Measurements from ENCODE around the gene FASN. TPM values are rescaled to one million over a fixed set of nuclear protein-coding genes. Genes with fewer than 3 reads are reported as not detected.
A peak's percentile ranks its signal among the peaks of the same experiment; 100 is the strongest.

Gene FASN
- total and polyA plus RNA-seq, 2 of the 4 experiments (the other 2 are of a cell fraction), result 12.4 to 56.0 TPM

- H3K9me1 ChIP-seq (ENCODE audit: insufficient read depth, low read length), result 0 out of 2 replicates have a peak, but pooled peaks cover 2% of the 10 kb centered on the region
- H3K27ac ChIP-seq (ENCODE audit: insufficient read depth, low read length), result no peak overlapping the region
- DNase-seq (no peak), ATAC-seq (ENCODE audit: low read depth) (no peak)
- ChIA-PET POLR2A (ENCODE audit: unreplicated experiment) (no interaction called here), CTCF (no interaction called here)
- H4K20me1 ChIP-seq (ENCODE audit: insufficient read depth, low read length), result no peaks in the 10 kb centered on the region
- H2AK9ac ChIP-seq (replicated peaks; ENCODE audit: low read depth, low read length, poor library complexity), result peak overlapping the region; percentile 70
- no peaks in the 10 kb centered on the region for H3K79me1 ChIP-seq (ENCODE audit: low read depth in 1 of 2, low read length in 2 of 2)
- no TSS peak for BruUV-seq (replicated peaks)
- WGBS, 2 experiments (ENCODE audit: extremely low coverage in 2 of 2, insufficient read length in 1 of 2), result 95% methylated on average over 18 of the region's 35 CpGs; no CpG with 5 or more reads in 1 of the 2 experiments
- H2BK120ac ChIP-seq (ENCODE audit: low read depth, low read length), result no peak overlapping the region
- no peak overlapping the region for H3K4me2 ChIP-seq (ENCODE audit: low read depth, low read length)
- H3K4ac ChIP-seq (ENCODE audit: low read depth, low read length), result no peak overlapping the region
- no peak overlapping the region for H3K9ac ChIP-seq (ENCODE audit: low read depth, low read length)
- H3K36me3 ChIP-seq (ENCODE audit: control insufficient read depth, insufficient read depth, low read length), result peaks cover 8% of the 10 kb centered on the region
- no peak overlapping the region for H3K23ac ChIP-seq (ENCODE audit: low read depth, low read length)
- no peak overlapping the region for H2BK5ac ChIP-seq (ENCODE audit: low read depth, low read length, poor library complexity, severe bottlenecking)
- H4K91ac ChIP-seq (ENCODE audit: insufficient read depth, low read depth, low read length), result no peak overlapping the region
- no peak overlapping the region for H2BK20ac ChIP-seq (ENCODE audit: low read depth, low read length)
- no peaks in the 10 kb centered on the region for H3K9me3 ChIP-seq (ENCODE audit: control insufficient read depth, insufficient read depth, low read length)
- H2AFZ ChIP-seq (replicated peaks; ENCODE audit: low read length, poor library complexity), result no peak overlapping the region
- H2BK15ac ChIP-seq (ENCODE audit: low read depth, low read length), result no peak overlapping the region
- H4K5ac ChIP-seq (ENCODE audit: low read depth, low read length), result no peak overlapping the region
- H3K4me1 ChIP-seq (ENCODE audit: control insufficient read depth, insufficient read depth, low read length), result no peaks in the 10 kb centered on the region
- H3K18ac ChIP-seq (ENCODE audit: low read depth, low read length), result no peak overlapping the region
- in situ Hi-C loops (cut with MboI; ENCODE audit: low sequenced_read_pairs), result no loop called here
- no peak overlapping the region for H3K56ac ChIP-seq (ENCODE audit: extremely low read depth, insufficient read depth, low read length)
- H3K14ac ChIP-seq (replicated peaks; ENCODE audit: low read depth, low read length), result no peak overlapping the region
- no peak overlapping the region for H4K8ac ChIP-seq (ENCODE audit: low read depth in 2 of 2, low read length in 2 of 2)
- no peak overlapping the region for H3K4me3 ChIP-seq (ENCODE audit: insufficient read depth, low read depth, low read length)
- no peak overlapping the region for H2AK5ac ChIP-seq (ENCODE audit: low read depth, low read length)
- dilution Hi-C loops (cut with HindIII; ENCODE audit: low sequenced_read_pairs, unreplicated experiment), result no loop called here
- TF ChIP-seq RAD21 (IDR thresholded peaks at IDR 0.05; ENCODE audit: low read length), result no peak
- TF ChIP-seq CTCF (conservative IDR thresholded peaks at IDR 0.05; ENCODE audit: low read depth, low read length), result no peak
- TF ChIP-seq CEBPB (IDR thresholded peaks at IDR 0.05; ENCODE audit: low read depth, low read length), result no peak
- TF ChIP-seq MAZ (IDR thresholded peaks at IDR 0.05; ENCODE audit: borderline replicate concordance, low read depth, low read length), result no peak
- no peak for TF ChIP-seq ELK1 (IDR thresholded peaks at IDR 0.05; ENCODE audit: borderline replicate concordance, low read depth, low read length)
- no peak for TF ChIP-seq RFX5 (IDR thresholded peaks at IDR 0.05; ENCODE audit: low read depth, low read length)
- no peak for TF ChIP-seq MXI1 (IDR thresholded peaks at IDR 0.05; ENCODE audit: borderline replicate concordance, low read depth, low read length)
- no peak for TF ChIP-seq SMC3 (IDR thresholded peaks at IDR 0.05; ENCODE audit: low read depth, low read length)
- TF ChIP-seq USF2 (IDR thresholded peaks at IDR 0.05; ENCODE audit: low read depth, low read length), result no peak
- H3K27me3 ChIP-seq (ENCODE audit: control insufficient read depth, insufficient read depth, low read length), result no peaks in the 10 kb centered on the region
- intact Hi-C loops (cut with micrococcal nuclease), result no loop called here
Observed at GRCh38 chr17:82126556-82127314, 28.7 kb upstream of the FASN start.
